Epithelial cell of esophagus (primary cell): ENCODE data around the gene KLF16.
A peak's percentile ranks its signal among the peaks of the same experiment; 100 is the strongest.

Experiments
- DNase-seq: peaks from one replicate; pipeline ENCODE4 v3.0.0; 2010; ENCODE audit warnings: low read depth
- H3K4me3 ChIP-seq: 2 replicates; pipeline ENCODE4 v1.5.1; 2011; ENCODE audit warnings: mild to moderate bottlenecking, low read length, control low read depth
- CTCF ChIP-seq: IDR thresholded peaks from 2 replicates; pipeline ENCODE4 v1.5.1; 2011; ENCODE audit warnings: low read depth, mild to moderate bottlenecking, low read length, control low read depth, inconsistent platforms; ENCODE audit not compliant: insufficient read depth; ENCODE audit errors: missing control alignments

Gene KLF16

GRCh38 chr19:1810439-1811160, 52.8 kb downstream of the KLF16 start:
- TF ChIP-seq CTCF: no peak
- no peak overlapping the region for H3K4me3 ChIP-seq
- no peak for DNase-seq

GRCh38 chr19:1809678-1810077, 53.7 kb downstream of the KLF16 start:
- DNase-seq: no peak
- H3K4me3 ChIP-seq: no peak overlapping the region
- no peak for TF ChIP-seq CTCF

GRCh38 chr19:1808395-1808731, 55.0 kb downstream of the KLF16 start:
- DNase-seq: no peak
- TF ChIP-seq CTCF: no peak
- no peak overlapping the region for H3K4me3 ChIP-seq

- DNase-seq: peak; percentile 44
- TF ChIP-seq CTCF: no peak
- H3K4me3 ChIP-seq: no peak overlapping the region
These were observed 55.5 kb downstream of the KLF16 start for GRCh38 chr19:1807695-1808394.

GRCh38 chr19:1807030-1807694, 56.2 kb downstream of the KLF16 start:
- no peak for TF ChIP-seq CTCF
- no peak overlapping the region for H3K4me3 ChIP-seq
- DNase-seq: no peak

- DNase-seq: no peak
- no peak overlapping the region for H3K4me3 ChIP-seq
- TF ChIP-seq CTCF: no peak
These were observed 57.0 kb downstream of the KLF16 start for GRCh38 chr19:1806184-1807029.
